HG02642 (cell line): ENCODE results near the gene IGSF10.

Source experiments
- ATAC-seq: cut with Tn5 transposase; IDR thresholded peaks from one replicate; pipeline ENCODE4 v1.9.1; 2021; ENCODE audit warnings: mild to moderate bottlenecking; ENCODE audit not compliant: unreplicated experiment, poor library complexity

Gene IGSF10

DNA sequence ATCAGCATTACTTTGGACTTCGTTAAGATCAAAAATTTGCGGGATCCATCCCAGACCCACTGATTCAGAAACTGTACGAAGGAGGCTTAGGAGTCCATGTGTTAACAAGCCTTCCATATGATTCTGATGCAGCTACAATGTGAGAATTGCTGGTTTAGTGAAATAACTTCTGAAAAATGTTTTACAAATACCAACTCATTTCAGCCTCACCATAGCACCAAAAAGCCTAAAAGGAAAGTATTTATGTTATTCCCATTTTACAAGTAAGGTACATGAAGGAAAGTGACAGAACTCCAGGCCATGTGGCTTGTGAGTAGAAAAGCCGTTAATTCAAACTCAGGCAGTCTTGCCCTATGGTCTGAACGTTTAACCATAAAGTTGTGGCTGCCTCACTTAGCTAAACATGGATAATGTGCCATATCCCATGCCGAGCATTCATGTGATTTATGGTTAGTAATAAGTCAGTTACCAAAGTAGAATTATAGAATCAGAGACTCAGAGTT is 1.5 kb upstream of the IGSF10 start:
- no peak for ATAC-seq

DNA sequence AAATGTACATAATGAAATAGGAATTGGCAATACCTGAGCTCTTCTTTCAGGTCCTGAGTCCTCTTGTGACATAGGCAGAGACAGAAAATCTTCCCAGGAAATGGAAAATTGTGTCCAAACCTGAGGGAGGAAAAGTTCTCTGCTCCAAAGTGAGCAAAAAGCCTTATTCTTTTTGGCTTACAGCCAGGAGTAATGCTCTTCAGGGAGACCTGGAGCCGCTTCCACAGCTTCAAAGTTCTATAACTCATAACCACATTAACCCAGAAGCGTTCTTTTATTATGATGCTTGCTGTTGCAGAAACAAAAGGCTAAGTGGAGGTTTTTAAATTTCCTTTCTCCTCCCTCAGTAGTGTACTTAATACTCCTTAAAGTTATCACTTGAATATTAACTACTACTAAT is 633 bp downstream of the IGSF10 start:
- ATAC-seq, result no peak

DNA sequence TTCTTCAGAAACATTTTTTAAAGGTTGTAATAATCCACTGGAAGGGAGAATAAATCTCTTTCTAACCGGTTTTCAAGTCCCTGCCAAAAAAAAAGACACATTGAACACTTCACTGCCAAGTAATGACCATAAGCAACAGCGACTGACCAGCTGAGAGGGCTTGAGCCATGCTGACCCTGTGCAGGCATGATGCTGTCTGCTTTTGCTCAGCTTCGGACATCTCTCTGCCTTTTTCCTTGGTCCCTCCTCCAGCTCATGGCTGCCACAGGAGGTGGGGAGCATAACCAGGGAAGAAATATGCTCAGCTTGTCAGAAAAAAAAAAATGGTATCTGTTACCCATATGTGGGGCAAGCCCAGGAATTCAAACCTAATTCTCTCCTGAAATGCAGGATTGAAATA is 1.5 kb downstream of the IGSF10 start:
- ATAC-seq, result no peak

DNA sequence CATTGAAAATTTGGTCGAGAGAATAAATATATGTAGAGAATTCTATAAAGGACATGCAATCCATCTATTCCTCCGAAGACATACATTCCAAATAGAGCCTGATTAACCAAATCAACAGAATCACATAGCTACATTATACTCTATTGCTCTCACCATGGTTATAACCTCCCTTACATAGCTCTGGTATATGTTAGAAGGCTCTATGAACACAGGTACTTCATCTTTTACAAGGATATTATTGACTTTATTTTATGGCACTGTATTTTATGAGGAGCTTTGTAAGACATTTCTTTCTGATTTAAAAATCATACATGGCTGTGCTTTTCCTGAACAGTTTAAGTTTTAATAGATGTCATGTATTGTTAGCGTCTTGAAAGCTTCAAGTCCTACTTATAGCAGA is 4.8 kb downstream of the IGSF10 start:
- ATAC-seq, result no peak

DNA sequence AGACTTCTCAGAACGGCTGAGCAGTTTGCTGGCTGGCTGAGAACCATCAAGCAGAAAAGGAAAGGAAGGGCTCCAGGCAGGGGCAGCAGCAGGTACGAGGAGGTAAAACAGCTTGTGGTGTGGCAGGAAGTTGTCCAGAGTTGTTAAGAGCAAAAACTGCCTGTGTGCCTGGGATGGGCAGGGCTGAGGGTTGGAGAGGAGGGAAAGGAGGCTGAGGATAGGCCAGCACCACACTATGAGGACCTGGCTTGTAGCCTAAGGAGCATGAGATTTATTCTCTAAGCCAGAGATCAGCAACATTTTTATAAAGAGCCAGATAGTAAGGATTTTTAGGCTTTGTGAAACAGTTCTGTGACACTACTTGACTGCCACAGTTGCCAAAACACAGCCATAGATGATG is 8.0 kb downstream of the IGSF10 start:
- no peak for ATAC-seq

DNA sequence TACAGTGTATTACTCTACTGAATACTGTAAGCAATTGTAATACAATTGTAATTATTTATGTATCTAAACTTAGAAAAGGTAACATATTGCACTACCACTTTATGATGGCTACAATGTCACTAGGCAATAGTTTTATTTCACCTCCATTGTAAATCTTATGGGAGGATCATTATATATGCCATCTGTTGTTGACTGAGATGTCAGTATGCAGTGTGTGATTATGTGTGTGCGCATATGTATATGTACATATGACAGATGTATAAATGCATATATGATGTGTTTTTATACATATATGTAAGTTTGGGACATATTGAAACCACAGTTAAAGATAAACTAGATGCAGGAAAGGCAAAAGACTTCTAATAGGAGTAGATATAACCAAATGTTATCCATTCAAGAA is 8.5 kb downstream of the IGSF10 start:
- no peak for ATAC-seq

DNA sequence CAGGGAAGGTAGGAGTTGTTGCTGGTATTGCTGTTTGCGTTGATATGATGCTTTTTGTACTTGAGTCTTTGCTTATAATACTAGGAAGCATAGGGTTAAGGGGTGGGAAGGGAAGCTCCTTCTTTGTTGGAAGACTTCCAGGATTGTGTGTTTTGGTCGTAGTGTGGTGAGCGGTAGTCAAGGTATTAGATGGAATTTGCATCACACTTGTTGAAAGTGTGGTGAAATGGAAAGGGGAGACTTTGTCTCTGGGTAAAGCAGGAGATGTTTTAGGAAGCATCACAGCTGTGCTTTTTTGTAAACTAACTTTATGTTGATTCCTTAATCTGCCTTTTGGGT is 14.9 kb downstream of the IGSF10 start:
- ATAC-seq, result no peak

DNA sequence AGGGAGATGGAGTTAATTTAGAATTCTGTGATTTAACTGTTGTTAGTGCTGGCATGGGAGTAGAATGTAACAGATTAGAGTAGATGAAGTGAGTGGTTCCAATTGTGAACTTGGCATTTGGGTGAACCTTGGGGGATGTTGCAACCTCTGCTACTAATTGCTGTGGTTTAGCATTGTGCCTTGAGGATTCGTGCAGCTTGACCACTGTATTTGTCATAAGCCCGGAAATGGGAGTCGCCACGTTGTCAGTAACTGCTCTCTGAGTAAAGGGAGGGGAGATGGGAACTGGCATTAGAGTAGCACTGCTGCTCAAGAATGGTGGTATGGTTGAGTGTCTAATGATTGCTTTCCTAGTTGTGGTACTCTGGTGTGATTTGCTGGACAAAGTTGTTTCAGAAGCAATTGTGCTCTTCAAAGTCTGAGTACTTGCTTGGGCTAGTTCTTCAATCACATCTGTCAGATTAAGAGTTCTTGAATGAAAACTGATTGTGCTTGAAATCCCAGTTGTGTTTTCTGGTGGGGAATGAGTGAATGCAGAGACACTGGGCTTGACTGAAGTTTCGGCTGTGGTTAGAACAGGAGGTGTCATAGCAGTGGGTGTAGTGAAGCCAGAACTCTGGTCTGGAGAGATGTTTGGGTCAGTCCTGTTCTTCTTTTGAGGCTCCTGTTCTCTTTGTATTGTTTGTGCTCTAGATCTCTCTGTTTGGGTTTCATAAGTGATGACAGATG is 15.4 kb downstream of the IGSF10 start:
- no peak for ATAC-seq

DNA sequence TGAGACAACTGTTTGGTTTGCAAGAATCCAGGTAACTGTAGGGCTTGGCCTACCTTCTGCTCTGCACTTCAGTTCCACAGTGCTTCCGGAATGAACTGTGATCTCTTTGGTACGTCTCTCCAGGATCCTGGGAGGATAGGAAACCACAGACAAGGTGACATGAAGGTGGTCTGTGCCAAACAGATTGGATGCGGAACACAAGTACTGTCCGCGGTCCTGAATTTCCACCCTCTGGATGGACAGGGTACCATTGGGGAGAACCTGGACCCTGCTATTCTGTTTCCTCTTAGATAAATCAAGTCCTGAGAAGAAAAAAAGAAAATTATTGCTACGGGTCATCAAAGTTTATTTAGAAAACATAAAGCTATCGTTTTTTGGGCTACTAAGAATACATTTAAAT is 17.3 kb downstream of the IGSF10 start:
- ATAC-seq, result no peak

DNA sequence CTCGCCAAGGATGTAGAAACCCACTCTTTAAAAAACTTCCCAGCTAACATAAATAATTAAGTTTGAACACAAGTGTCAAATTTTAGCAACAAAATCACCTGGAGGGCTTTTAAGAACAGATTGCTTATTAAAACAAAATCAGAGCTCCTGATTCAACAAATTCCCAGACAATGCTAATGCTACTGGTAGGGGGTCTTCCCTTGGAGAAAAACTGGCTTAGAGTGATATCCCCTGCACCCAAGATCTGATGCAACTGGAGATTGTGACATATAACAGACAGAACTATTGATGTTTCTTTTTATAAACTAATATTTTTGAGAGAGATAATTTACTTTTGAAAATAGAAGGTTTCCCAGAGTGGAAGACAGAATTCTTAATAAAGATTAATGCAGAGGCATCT is 19.9 kb downstream of the IGSF10 start:
- ATAC-seq, result no peak

DNA sequence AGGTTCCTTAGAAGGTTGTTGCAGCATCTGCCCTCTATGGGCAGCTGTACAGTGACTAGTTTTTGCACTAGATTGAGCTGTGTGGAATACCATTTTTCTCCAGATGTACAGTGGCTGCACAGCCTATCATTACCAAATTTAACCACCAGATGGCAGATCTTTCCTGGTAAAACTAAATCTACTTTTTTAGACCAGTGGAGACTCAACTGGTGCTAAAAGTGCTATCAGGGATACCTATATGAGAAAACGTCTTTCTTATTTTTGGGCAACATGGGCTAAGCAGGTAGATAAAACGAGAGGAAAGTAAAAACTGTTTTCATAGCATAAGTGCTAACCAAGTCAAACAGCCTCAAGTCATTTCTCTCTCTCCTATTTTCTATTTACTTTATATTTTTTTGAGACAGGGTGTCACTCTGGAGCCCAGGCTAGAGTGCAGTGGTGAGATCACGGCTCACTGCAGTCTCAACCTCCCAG is 21.2 kb downstream of the IGSF10 start:
- peak; percentile 79 for ATAC-seq

DNA sequence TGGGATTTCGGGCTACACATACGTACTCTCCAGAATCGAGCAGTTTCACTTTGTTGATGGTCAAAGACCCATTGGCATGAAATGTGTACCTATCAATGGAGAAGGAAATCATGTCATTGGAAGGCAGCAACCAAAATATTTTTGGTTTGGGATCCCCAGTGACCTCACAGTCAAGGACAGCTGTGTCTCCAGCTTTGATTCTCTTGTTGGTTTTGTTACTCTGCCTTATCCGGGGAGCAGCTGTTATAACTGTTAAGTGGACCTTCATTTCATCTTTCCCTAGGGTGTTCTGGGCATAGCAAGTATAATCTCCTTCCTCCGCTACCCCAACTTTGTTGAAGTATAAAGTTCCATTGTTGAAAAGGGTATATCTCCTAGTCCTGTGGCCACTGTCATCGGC is 23.0 kb downstream of the IGSF10 start:
- no peak for ATAC-seq

DNA sequence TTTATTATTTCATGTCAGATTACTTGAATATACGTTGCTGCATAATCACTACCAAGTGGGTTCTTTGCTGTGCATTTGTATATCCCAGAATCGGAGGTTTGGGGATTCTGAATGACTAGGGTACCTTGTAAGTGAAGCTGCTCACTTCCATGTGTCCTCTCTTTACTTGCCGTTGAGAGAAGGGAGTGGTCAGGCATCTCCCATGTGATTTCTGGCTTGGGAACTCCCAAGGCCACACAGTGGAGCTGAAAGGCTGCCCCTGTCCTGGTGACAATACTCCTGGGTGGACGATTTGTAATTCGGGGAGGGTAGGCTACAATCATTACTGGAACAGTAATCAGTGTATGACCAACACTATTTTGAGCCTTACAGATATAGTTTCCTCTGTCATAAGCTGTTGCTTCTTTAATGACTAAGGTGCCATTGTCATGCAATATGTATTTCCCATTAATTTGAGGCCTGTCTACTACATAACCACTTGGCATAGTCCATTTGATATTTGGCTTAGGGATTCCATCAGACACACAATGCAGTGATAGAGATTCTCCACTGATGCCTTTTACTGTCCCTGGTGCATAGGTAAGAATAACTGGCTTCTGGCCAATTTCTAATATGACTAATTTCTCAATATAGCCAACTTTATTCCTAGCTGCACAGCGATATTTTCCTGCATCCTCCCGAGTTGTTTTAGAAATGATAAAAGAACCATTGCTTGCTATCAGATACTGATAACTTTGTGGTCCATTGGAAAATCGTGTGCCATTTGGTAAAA is 24.0 kb downstream of the IGSF10 start:
- ATAC-seq, result no peak

DNA sequence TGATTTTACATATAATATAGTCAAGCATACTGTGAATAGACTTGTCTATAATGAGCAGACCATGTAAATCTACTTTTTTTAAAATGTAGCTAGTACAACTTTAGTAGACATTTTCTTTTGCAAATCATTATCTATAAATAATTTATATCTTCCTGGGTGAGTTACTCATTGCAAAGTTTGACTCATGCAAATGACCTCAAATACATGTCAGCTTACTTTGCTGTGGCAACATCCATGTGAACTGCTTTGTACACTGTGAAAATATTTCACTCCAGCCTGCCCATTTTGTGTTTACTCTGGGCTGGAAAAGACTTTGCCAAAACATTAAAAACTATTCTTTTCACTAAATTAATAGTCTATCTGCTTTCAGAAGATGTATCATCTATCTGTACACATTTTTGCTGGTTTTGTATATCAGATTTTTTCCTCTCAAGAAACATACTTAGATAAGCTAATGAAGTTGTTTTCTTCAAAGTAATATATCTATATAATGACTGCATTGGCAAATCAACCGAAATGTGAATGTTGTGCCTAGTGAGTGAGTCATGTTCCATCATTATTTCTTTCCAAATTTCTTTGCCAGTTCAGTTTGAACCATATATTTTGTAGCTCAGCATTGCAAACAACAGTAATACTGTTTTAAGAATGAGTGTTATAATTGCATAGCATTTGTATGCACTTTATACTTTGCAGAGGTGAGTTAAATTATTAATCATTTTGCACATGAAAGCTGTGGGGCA is 26.5 kb downstream of the IGSF10 start:
- no peak for ATAC-seq

DNA sequence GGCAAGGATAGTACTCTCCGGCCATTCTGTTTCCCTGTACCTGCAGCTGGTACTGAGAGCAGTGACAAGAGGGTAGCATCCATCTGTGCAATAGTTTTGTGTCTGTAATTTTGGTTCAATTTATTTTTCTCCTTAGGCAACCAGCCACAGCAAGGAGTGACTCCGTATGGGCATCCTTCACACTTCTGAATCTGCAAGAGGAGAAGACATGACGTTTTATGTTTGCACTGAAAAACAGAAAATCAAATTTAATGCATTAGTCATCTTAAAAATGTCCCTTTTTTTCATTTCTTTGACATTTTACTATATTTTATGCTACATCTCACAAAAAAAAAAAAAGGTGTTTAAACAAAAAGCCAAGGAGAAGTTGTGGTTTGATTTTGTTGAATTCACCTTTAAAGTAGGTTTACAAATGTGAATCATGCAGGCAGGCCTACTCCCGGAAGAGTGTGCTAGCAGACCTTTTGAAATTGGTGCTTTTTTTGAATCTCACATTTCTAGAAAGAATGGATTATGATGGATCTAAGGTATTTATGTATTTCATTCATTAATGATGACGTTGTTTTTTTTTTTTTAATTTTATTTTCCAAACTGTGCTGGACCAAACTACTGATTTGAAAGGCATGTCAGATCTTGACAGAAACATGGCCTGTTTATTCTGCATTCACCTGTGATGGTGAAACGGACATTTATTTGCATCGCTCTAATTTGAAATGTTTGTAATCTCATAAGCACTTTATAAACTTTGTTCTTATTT is 28.1 kb downstream of the IGSF10 start:
- no peak for ATAC-seq

DNA sequence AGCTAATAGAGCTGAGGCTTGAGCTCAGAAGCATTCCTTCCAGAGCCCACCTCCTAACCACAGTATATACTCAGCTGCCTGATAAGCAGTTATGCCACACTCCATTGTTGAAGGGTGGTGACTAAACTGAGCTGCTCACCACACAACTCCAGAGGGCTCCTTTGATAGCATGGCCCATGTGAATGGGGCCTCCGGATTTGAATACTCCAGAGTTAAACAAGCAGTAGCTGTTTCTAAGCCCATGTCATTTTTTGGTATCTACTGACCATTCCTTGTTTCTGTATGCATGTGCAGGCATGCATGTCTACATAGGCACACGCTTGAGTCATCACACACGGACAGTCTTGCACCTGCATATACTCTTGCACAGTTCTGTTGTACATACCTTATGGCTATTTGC is 28.9 kb downstream of the IGSF10 start:
- no peak for ATAC-seq

DNA sequence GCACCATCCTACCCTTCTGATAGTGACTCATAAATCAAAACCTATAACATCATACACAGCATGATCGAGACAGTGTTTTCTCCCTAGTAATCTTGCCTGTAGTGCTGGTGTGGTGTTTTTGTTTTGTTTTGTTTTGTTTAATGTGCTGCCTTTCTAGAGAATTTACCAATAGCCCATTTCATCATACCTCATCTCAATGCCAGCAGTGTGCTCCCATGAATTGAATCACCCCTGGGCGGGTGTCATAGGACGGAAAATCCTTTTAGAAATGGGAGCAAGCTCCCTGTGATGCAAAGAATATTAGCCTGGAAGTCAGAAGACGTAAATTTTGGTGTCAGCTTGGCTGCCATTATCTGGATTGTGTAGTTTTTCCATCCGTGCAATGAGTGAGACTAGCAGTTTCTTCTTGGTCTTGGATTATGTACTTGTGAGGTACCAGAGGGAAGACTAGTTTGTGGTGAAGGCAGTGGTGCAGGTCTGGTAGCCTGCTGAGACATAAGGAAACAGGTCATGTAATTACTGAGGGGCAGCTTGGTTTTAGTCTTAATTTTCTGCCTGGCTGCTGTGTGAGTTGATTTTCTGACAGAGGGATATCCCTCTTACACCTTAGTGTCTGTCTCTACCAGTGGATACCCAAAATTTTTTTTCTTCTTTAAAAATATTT is 29.9 kb downstream of the IGSF10 start:
- no peak for ATAC-seq

DNA sequence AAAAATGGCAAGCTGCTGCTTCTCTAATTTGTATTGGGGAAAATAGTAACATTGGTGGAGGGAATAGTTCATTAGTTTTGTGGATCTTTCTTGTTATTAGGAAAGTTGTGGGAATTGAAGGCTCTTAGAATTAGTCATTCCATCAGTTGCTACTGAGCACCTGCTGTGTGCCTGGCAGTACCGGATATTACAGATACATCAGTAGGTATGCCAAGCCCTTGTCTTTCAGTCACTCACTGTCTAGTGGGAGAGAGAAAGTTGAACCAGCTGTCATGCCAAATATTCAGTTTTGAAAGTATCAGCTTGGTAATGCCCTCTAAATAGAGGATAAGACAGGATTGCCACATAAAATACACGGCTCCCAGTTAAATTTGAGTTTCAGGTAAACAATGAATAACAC is 32.5 kb downstream of the IGSF10 start:
- ATAC-seq, result no peak

DNA sequence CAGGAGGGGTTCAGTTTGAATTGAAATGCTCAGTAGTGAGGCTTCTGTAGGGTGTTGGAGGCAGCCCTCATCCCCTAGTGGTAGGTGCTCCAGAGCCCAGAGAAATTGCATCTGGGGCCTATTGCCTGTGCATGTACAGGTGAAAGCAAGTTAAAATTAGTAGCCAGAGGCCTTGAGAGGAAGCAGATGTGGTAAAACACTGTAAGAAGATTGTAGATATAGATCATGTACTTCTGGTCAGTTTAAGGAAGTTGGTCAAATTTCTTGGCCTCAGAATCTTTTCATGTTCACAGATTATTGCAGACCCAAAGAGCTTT is 34.6 kb downstream of the IGSF10 start:
- ATAC-seq, result peak; percentile 72
